Ovary (tissue), 3 donors: ENCODE results near the gene CACNB4.

Experiments used
- POLR2A ChIP-seq: fragments of 450-650 bp; IDR thresholded peaks from one replicate; pipeline ENCODE4 v1.6.1; 2017; ENCODE audit warnings: antibody characterized with exemption, mild to moderate bottlenecking, moderate library complexity
- TF ChIP-seq, protein P1 (sequence below), 3 donors: fragments of 450-650 bp in 2 of 3; fragments of 200-600 bp in 1 of 3; IDR thresholded peaks; one replicate each; pipeline versions ENCODE4 v1.5.1 to v1.8.0; 2016 to 2022; ENCODE audit warnings: antibody characterized with exemption in 3 of 3, mild to moderate bottlenecking in 1 of 3
- donor health status: DM: no; HTN: no; CAD: no.

DNA sequence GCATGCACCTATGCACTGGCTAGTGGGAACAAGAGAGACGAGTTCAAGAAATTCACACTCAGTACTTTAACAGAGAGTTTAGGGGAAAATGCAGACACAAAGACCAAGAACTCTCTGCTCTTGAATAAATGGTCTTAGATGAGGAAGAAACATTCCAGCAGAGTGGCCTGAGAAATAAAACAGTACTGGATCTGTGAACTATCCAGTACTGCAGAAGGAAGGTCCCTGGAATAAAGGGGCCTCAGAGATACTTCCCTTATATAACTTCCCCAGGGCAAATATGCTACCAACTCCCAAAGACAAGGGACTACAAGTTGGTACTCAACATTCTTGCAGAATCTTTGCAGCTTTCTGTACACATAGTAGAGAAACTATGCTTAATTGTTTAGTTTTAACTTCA lies 199.7 kb downstream of the CACNB4 start:
- no peak for TF ChIP-seq POLR2A
- TF ChIP-seq, protein P1, sequence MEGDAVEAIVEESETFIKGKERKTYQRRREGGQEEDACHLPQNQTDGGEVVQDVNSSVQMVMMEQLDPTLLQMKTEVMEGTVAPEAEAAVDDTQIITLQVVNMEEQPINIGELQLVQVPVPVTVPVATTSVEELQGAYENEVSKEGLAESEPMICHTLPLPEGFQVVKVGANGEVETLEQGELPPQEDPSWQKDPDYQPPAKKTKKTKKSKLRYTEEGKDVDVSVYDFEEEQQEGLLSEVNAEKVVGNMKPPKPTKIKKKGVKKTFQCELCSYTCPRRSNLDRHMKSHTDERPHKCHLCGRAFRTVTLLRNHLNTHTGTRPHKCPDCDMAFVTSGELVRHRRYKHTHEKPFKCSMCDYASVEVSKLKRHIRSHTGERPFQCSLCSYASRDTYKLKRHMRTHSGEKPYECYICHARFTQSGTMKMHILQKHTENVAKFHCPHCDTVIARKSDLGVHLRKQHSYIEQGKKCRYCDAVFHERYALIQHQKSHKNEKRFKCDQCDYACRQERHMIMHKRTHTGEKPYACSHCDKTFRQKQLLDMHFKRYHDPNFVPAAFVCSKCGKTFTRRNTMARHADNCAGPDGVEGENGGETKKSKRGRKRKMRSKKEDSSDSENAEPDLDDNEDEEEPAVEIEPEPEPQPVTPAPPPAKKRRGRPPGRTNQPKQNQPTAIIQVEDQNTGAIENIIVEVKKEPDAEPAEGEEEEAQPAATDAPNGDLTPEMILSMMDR (IDR thresholded peaks at IDR 0.05), result no peak
